HG02884 (cell line): ENCODE data around the gene ANXA3.
A peak's percentile ranks its signal among the peaks of the same experiment; 100 is the strongest.

ENCODE experiments used
- ATAC-seq: cut with Tn5 transposase; IDR thresholded peaks from one replicate; pipeline ENCODE4 v1.9.1; 2021; ENCODE audit warnings: mild to moderate bottlenecking, moderate library complexity; ENCODE audit not compliant: unreplicated experiment

The ANXA3 gene

DNA sequence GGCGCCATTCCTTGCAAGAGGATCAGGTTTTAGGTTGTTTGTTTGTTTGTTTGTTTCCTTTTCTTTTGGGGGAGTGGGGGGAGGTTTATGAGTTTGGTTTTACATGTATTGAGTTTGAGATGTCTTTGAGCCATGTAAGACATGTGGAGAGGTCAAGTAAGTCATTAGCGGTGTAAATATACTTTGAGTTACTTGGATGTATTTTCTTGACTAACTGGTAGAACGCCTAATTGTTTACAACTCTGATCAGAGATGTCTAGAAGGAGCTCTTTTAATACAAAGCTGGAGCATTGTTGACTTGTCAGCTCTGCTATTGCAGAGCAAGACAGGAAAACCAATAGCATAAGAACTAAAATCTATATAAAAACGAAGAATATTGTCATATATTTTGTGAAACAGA lies 57.1 kb downstream of the ANXA3 start:
- no peak for ATAC-seq

DNA sequence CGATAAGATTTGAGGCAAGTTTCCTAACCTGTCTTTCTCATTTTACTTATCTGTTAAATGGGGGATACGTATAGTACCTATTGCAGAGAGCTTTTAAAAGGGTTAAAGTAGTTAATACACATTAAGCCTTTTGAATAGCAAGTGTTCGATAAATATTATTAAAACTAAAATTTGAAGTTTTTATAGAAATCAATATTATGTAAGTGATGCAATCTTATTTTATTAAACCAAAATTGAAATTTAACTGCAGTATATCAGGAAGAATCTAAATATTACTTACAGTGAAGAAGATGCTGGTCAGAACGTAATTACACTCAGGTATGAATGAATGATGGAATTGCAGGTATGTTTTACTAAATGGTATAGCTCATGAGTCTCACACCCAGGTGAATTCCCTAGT lies 58.0 kb downstream of the ANXA3 start:
- ATAC-seq = no peak

DNA sequence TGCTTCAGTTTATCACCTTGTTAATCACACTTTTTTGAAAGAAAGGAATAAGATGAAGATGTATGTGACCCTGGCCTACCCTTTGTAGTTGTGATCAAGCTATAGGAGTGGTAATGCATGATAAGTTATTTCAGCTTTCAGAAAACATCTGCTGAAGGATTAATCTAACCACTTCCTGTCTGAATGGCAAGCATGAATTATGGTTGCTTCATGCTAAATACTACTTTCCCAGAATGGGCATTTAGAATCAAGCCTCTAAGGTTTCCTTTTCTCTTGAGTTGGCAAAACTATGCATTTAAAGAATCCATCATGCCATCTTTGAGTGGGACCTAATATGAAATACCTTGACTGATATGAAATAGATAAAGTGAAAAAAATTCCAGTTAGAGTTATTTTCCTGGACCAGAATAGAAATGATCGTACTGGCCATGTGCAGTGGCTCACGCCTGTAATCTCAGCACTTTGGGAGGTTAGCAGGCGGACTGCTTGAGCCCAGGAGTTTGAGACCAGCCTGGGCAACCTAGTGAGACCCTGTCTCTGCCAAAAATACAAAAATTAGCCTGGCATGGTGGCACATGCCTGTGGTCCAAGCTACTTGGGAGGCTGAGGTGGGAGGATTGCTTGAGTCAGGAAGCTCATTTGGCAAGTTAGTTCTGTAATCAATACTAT lies 59.1 kb downstream of the ANXA3 start:
- no peak for ATAC-seq

DNA sequence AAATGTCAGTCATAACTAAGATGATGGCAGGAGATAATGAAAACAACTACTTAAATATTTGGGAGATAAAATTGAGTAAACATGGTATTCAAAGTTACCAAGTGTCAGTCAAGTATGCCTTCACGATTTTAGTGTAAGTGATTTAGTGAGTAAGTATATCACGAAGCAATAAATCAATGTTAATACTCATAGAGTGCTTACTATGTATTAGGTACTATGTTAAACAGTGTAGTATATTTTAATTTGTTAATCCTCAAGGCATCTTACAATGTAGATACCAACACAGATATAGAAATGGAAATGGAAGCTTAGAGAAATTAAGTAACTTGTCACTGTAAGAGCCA lies 59.6 kb downstream of the ANXA3 start:
- ATAC-seq = no peak

DNA sequence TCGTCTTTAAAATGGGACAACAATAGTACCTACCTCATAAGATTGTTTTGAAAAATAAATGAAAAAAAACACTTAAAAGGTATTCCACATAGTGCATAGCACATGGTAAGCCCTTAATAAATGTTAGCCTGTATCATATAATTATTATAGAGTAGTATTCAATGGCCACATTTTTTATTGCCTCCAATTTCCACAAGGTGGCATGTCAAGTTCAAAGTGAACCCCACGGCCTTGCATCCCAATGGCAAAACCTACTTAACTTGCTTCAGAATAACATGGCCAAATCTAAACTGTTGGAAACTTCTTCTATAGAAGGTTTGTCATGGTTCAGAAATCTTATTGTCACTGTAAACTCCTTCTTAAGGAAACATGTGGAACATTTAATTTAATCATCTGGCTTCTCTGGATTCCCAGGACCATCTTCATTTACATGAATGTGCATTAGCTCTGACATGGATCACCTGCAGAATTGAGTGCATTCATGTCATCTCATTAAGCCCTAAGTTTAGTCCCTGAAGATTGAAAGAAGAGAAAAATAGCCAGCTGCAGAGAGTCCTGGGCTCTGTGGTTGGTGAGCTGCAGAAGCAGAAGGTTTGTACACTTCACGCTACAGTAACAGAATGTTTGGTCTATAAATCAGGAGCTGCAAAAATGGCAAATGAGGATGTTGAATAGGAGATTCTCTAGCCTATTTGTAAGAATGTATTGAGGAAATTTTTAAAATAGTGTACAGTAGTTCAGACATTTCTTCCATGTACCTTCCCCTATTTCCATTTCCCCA lies 61.0 kb downstream of the ANXA3 start:
- peak; percentile 38 for ATAC-seq

DNA sequence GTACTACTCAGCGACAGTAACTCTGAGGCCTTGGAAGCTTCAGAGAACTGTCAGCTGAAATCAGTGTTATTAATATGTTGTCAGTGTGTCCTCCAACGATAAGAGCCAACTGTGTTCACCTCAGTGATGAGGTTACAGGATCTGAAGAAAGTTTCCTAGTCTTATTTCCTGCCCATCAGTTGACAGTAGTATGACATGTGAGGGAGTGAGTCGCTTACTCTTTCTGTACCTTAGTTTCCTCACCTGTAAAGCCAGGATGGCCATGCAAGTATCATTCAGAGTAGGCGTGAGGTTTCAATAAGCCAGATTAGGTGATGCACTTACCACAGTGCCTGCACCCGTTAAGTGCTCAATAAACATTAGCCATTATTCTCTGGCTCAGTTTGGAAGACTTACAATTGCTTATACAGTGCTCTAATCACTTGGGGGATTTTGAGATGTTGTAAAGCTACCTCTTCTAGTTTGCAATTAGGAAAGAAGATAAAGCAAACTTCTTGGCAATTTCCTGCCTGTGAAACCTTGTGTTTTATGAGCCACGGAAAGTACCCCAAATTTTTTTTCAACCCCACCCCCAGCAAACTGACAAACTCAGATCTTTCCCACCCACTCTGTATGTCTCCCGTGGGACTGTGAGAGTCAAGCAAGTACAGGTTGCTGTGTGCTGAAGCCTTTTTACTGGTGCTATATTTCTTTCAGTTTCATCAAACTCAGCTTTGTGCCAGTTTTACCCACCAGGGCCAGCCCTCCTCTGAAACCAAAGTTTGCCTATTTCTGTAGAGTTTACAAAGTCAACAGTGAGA lies 62.2 kb downstream of the ANXA3 start:
- ATAC-seq = peak; percentile 75

DNA sequence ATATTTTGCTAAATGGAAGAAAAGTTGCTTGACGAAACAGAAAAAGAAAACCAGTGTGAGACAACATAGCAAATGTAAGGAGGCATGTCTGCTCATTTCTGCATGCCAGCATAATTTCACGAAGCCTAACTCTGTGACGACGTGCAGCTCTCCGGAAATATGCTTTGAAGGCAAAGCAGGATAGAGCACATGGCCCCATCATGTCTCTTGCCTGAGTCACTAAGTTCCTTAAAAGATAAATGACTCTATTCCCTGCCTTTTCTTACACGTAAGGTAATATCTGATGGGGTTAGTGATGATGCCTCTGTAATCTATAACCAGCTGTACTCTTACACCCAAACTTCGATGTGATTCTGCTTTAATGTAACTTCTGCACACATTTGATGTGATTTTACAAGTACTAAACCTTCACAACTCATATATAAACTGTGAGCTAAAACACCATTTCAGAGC lies 64.5 kb downstream of the ANXA3 start:
- ATAC-seq = no peak

DNA sequence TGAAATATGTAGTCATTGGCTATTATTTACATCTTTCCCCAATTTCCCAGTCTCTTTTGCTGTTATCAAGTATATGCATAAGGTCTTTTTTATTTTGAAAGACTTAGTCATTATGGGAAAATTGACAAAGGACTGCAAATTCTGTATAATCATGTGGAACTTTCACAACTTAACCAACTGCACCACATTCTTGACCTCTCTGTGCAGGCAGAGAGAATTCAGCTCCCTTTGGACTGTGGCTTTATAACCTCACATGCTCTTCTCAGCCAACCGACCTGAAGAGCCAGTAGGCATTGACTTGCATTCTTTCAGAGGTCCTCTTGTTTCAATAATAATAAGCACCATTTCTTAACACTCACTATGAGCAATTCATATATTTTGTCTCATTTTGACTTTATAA lies 66.9 kb downstream of the ANXA3 start:
- no peak for ATAC-seq

DNA sequence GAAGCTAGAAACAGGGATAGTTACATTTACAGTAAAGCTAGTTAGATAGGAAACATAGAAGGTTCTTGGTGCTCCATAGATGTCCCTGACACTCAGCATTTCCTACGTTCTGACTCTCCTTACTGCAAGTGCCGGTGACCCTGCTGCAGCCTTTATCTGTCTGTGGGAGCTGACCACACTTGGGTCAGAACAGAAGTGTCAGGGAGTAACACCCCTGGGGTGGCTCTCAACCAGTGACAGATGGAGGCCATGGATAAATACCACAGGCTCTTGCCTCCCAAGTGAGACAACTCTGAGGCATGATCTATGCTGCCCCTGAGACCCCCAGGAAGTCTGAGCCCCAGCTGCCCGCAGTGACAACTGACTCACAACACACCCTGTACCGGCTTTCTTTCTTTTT lies 69.8 kb downstream of the ANXA3 start:
- ATAC-seq = no peak

DNA sequence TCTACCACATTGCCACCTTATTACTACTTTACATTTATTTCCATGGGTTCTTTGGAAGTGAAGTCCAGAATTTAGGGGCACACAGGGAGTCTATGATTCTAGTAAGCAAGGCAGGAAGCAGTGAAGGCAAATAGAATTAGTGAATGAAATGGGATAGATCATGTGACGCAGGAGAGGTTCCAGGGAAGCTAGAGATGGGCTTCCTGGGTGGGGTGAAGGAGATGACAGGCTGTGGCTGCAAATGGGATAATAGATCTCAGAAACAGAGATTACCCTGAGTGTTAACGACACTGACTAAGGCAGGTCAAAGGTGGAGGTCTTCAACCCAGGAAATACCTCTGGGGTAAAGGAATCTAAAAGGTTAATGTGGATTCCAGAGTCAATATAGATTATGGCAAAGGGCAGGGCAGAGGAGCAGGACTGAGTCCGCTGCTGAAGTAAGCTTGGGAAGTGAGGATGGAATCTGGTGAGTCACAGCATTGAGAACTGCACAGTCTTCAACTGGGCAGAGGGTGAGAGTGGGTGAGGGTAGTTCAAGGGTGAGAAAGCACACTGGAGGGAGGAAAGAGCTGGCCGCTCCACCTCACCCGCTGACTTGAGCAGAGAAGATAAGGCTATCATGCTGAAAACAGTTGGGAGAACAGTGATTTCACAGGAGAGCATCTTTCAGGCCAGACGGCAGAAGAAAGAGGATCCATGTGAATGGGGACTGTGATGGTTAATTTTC lies 70.8 kb downstream of the ANXA3 start:
- ATAC-seq = no peak

DNA sequence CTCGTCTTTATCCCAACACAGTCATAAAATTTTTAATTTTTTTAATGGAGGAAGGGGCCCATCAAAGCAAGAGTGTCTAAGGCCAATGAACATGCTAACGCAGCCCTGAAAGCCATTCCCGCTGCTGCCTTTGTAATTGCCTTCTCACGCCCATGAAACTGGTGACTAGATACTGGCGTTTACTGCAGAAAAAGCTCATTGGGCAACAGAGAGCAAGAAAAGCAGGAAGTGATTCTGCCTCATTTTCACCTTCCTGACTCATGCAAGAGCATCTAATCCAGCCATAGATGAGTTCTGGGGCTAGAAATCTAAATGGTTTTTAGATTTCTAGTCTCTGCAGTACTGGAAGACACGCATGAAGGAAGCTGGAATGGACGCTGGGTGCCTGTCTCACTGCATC lies 72.5 kb downstream of the ANXA3 start:
- no peak for ATAC-seq

DNA sequence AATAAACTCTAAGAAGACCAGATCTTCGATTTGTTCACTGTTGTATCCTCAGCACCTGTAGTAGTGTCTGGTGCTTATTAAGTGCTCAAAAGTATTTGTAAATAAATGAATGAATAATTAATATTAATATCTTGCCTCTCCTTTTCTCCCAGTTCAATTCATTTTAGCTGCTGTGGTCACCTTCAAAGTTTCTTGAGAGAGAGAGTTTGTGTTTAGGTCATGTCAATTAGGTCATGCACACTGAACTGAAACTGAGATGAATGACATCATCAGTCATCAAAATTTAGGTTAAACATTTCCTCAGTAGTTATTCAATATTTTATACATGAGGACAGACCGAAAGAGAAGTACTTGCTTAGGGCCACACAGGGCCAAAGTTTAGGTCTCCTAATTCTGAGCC lies 73.5 kb downstream of the ANXA3 start:
- no peak for ATAC-seq

DNA sequence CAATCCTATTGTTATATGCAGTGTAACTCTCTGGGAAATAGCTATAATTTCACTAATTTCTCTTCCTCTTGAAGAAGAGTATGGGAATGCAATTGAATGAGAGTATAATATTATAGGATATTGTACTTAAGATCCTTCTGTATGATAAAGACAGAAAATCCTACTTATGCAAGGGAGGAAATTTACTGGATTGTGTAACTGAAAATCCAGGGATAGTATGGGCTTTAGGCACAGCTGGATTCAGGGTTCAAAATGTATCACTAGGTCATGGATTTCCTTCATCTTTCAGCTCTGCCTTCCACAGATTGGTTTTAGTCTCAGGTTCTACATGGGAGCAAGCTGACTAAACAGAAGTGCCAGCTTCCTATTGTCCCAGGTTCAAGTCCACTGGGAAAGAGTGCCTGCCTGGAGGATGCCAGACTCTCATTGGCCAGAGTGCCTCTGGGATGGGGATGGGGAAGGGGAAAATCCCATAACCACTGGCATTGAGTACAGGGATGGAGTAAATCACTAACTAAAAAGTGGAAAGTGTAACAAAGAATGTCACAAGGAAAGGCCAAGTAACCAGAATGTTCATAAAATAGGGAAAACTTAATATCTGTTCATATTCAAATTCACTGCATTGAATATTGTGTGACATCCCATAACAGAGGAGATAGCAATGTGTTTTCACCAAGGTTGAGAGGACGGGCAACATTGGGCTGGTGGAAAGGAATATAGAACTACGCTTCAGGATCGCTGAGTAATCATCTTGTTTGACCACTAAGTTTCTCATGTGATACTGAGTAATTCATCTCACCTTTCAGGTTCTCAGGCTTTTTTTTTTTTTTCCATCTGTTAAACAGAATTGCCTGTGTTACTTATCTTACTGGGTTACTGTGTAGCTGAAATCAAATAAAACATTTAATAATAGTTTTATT lies 75.7 kb downstream of the ANXA3 start:
- no peak for ATAC-seq

DNA sequence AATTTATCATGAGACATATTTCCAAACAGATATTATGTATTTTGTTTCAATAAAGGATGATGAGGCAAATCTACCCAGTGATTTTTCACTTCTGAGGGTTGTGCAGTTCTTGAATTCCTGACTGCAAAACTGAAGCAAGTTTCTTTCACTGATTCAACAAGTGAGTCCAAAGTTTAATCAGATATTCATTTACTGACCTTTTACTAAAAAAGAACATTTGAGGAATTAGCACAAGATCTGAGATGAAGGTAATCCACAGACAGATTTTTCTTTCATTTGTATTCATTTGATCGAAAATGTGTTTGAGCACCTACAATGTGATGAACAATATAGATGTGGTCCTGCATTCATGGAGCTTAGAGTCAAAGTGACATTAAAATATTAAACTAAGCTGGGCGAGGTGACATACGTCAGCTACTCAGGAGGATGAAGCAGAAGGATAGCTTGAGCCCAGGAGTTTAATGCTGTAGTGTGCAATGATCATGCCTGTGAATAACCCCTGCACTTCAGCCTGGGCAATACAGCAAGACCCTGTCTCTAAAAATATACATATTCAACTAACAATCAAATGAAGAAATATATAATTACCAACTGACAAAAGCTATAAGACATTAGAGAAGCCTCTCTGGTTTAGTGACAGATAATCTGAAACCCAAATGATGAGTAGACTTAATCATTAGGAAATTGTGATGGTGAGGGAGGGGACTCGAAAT lies 76.6 kb downstream of the ANXA3 start:
- ATAC-seq = no peak

DNA sequence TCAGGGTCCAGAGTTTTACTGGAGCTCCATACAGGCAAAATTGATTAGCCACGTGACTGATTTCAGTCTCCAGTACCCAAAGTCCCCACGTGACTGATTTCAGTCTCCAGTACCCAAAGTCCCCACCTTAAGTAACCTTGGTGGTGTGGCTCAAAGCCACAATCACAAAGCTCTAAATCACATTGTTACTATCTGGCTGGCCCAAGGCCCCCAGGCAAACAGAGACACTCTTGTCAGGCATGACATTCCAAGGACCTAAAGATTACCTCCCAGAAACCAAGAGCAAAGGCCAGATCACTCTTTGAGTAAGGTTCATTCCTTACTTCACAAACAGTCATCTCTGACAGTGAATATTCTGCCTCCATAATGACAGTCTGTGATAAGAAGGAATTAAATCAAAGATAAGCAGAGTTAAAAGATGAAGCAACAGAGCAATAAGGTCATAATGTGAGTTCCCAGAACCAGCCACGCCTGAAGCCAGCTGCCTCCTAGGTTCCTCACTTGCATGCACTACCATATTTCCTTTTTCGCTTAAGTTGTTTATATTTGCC lies 78.5 kb downstream of the ANXA3 start:
- no peak for ATAC-seq

DNA sequence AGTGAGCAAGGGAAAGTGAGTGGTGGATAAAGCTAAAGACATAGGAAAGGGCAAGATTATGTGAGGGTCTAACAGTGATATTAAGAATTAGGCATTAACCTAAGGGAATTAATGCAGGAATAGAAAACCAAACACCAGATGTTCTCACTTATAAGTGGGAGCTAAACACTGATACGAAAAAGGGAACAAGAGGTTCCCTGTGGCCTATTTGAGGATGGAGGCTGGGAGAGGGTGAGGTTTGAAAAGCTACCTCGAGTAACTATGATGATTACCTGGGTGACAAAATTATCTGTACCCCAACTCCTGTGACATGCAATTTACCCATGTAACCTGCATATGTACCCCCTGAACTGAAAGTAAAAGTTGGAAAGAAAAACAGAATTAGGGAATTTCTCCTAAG lies 79.0 kb downstream of the ANXA3 start:
- ATAC-seq = no peak

DNA sequence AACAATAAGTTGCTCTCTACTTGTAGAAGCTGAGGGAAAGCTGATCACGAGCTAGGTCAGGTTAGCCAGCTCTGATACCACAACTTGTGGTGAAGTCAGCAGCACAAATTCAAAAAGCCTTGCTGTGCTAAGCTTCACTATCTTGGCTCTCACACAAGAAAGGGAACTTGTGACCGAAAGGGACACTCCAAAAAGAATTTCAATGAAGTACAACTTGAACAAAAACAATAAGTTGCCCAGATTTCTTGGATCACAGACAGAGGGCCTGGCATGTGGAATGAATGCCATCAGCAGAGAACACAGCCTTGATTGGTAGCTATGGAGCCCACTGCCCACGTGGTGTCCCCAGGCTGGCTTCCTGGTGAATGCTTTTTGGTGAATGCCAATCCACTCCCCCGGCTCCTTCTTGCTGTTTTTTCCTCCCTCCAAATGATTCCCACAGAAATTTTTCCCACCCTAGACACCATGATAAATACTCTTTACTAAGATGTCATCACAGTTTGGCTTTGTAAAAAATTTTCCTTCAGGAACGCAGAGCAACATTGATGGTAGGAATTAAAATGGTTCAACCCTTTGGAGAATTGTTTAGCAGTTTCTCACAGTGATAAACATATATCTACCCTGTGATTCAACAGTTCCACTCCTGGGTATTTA lies 82.6 kb downstream of the ANXA3 start:
- no peak for ATAC-seq

DNA sequence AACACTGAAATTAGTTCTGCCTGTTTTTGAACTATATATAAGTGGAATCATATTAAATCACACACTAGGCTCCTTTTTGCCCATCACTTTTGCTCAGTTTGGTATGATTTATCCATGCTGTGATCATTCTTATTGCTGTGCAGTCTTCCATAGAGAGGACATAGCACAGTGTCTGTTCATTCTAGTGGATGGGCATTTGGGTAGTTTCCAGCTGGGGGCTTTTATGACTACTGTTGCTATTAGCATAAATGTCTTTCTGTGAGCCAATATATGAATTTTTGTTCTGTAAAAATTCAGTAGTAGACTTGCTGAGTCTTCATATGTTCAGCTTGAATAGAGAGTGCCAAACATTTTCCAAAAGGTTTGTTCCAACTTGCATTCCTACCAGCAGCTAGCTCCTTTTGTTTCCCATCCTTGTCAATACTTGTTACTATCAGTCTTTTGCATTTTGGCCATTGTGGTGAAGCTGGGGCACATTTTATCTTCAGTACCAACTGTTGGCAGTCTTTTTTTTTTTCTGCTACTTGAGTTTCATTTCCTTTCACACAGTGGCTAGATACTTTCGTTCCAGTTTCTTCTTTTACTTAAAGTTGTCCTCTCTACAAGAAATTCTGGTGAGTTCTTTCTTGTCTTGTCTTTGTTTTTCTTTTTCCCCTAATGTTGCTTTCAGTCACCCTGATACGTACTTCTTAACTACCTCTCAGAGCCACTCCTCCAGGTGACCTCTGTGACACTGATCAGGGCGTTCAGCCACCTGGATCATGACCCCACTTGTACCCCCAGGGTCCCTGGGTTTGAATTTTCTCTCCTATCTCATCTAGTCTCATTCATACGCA lies 87.0 kb downstream of the ANXA3 start:
- peak; percentile 72 for ATAC-seq
